A172 (cell line): ENCODE data around the gene TTLL9. TPM values are rescaled to one million over a fixed set of nuclear protein-coding genes. Genes with fewer than 3 reads are reported as not detected.

Experiments
- DNase-seq: peaks from one replicate; pipeline ENCODE4 v3.0.0-alpha.2; 2015; ENCODE audit warnings: low spot score
- total RNA-seq: library from RNA; depleted of rRNA; stranded (reverse); fragments of >200 nt; shearing (Covaris generic); gene quantifications from 2 replicates; pipeline ENCODE4 v1.2.3, GENCODE V29; 2014

Gene TTLL9
- total RNA-seq, 1 experiment from 2014 or later: 0.12 TPM

DNA sequence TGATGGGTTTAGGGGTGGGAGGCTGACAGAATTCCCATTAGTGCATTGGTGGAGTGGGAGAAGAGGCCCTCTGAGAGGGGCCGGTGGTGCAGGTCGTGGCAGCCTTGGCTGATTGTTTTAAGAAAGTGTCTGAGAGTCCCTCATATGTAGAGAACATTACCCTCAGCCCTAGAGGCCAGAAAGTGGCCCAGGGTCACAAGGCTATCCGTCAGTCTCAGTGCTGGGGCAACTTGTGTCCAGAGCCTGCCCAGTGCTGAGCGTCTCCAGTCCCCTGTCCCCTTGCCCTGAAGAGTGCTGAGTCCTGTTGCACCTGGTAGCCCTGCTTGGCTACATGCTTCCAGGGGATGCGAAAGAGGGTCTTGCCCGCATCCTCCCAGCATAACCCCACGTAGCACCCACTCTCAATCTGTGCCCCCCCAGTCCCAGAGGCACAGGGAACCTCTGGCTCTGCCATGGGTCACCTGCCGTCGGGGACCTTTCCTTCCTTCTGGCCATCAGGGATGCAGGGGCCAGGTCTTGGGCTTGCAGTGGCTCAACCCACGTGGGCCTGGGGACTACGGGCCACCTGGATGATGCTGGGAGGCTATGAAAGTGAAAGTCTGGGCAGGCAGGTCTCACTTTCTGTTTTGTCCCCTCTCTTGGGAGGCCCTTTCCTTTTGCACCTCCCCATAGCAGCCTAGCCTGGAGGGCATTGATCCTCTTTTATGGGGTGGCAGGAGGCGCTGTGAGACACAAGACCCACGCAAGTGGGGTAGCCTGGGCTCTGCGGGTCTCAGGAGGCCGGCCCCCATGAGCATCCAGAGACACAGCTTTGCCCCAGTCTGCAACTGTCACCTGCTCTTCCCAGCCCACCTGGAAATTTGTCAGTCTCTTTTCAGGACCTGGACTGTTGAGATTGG lies 12.3 kb upstream of the TTLL9 start:
- DNase-seq: no peak

- DNase-seq: no peak
These were observed 11.7 kb upstream of the TTLL9 start for GRCh38 chr20:31858760-31859083.

- DNase-seq: no peak
These were observed 11.0 kb upstream of the TTLL9 start for GRCh38 chr20:31859266-31859997.

- no peak for DNase-seq
These were observed 10.4 kb upstream of the TTLL9 start for GRCh38 chr20:31859998-31860380.

DNA sequence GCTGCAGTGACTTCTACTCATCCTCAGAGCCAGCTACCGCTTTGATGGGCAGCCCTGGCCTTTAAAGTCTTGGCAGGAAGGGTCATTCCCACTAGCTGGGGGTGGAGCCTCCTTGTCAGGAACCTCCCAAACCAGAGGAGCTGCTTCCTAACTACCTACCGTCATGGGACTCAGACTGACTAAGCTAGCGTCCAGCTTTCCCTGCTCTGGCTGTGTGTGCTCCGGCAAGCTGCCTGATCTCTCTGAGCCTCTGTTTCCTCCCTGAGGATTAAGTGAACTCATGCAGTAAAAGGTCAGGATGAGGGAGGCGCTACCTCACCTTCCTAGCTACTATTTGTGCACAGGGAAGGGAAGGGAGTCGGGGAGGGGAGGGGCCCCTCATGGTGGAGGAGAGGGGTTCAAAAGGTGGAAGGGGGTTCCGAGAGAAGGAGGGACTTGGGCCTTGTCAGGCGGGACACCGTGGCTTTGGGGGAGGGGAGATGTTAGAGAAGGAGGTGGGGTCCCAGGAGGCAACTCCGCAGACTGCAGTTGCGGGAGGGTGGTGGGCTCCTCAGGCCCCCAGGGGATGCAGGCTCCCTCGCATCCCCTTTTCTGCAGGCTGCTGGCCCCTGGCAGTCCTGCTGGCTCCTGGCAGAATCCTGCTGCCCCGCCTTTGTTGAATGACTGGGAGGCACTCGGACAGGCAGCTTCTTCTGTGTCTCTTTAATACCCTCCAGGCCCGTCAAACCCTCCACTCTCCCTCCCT lies 9.9 kb upstream of the TTLL9 start:
- no peak for DNase-seq

DNA sequence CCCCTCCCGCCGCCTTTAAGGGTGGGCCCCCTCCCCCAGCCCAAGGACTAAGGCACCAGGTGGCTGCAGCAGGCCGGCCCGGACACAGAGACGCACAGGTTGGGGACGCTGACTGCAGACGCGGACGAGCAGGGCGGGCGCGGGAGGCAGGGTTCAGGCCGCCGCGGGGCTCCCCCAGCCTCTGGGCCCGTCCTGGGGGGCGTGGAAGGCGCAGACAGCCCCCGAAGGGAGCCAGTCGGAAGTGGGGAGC lies 9.4 kb upstream of the TTLL9 start:
- DNase-seq: no peak

GRCh38 chr20:31861385-31862156 lies 8.9 kb upstream of the TTLL9 start:
- DNase-seq: no peak

GRCh38 chr20:31862157-31862470 lies 8.3 kb upstream of the TTLL9 start:
- no peak for DNase-seq

- DNase-seq: no peak
These were observed 7.9 kb upstream of the TTLL9 start for GRCh38 chr20:31862506-31862905.

- no peak for DNase-seq
These were observed 6.9 kb upstream of the TTLL9 start for GRCh38 chr20:31863296-31864085.

DNA sequence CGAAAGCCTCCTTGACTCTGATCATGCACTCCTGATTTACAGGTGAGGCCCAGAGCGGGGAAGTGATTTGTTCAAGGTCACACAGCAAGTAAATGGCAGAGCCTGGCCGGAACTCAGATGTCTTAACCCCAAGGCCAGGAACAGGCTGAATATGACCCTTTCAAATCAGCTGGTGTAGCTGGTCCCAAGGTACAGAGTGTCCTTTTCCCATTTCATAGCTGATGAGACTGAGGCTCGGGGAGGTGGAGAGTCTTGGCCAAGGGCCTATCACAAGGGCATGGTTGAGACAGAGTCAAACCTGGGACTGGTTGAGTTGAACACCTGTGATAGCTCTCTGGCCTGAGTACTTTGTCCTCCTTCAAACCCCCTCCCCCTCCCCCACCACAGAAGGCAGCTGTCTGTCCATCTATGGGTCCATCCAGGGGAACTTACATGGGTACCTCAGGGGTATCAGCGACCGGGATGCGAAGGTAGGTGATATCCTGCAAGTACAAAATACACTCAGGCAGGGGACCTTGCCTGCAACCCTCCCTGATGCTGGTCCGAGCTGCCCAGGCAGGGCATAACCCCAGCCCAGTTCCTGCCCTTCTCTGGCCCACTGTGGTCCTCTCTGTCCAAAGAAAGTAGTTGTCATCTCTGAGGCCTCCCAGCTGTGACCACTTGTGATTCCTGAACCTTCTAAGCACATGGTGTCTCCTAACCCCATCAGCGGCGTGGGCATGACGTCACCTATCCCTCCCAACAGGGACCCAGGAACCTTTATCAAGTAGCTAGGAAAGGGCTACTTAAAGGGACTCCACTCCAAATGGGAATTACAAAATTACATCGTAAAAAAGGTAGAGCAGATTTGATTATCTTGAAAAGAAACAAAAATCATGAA lies 5.7 kb upstream of the TTLL9 start:
- no peak for DNase-seq

DNA sequence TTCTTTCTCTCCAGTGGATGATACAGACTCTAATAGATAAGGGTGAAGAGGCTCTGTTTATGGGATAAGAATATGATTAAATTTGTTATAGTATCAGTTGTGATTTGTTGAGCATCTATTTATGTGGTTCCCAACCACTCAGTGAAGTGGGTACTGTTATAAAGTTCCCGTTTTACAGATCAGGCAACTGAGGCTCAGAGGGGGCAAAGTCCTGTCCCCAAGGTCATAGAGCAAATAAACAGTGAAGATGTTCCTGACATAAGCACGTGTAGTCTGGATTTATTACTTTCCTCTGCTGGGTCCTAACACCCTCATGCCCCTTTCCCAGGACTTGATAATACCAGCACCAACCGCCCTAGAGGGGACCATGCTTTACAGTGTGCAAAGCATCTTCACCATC lies 4.2 kb upstream of the TTLL9 start:
- DNase-seq: no peak

- no peak for DNase-seq
These were observed 1.4 kb upstream of the TTLL9 start for GRCh38 chr20:31868853-31869672.

GRCh38 chr20:31869673-31869941 lies 827 bp upstream of the TTLL9 start:
- no peak for DNase-seq

DNA sequence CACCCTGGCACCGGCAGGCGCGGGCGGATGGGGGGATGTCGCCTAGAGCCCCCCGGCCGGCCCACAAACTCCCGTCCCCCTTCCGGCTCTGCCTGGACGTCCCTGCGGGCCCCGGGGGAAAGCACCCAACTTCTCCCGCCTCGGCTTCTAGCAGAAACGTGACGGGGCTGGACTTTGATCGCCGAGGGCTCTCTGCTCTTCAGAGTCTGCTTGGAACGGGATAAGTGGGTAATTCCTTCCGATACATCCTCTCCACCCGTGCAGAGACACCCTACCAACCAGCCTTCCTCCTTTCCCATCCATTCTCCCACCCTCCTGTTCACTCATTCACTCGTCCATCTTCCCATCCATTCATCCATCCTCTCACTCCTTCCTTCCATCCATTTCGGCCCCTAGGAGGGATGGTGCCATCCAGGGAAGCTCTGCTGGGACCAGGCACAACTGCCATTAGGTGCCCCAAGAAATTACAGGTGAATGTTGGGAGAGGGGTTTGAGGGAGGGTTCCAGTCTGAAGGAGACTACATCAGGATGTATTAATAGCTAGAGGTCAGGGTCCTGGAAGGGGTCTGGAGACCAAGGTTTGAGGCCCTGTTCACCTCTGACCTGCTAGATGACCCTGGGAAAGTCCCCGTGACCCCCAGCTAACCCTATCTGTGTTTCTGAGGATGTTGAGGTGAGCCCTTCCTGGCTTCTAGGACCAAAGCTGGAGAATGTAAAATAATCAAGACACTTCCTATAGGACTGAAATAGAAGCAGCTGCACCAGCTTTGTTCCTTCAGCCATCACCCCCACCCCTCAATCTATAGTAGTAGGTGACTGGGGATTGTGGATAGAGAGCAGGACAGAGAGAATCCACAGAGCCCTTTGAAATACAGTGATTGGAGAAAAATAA lies 538 bp downstream of the TTLL9 start:
- DNase-seq: no peak

- no peak for DNase-seq
These were observed 1.2 kb downstream of the TTLL9 start for GRCh38 chr20:31871618-31871954.

DNA sequence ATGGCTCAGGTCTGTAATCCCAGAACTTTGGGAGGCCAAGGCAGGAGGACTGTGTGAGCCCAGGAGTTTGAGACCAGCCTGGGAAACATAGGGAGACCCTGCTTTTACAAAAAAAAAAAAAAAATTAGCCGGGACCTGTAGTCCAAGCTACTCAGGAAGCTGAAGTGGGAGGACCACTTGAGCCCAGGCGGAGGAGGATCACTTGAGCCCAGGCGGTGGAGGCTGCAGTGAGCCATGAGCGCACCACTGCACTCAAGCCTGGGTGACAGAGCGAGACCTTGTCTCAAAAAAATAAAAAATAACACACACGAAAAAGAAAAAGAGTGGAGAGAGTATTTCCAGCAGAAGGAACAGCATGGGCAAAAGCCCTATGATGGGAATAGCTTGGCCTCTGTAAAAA lies 2.0 kb downstream of the TTLL9 start:
- no peak for DNase-seq

GRCh38 chr20:31875671-31876070 lies 5.2 kb downstream of the TTLL9 start:
- no peak for DNase-seq

DNA sequence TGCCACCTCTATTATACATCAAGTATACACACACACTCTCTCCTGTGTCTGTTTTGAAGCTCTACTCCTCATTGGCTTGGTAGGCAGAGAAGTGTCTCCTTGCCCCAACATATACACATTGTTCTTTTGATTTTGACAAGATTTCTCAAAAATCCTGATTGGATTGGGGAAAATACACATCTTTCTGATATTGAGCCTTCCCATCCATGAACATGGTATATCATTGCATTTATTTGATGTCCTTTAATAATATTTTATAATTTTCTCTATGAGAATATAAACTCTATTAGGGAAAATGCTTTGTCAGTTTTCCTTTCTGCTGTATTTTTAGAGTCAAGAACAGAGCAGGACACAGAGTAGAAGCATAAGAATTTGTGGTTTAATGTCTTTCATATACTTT lies 7.2 kb downstream of the TTLL9 start:
- no peak for DNase-seq
